OCI-LY7 (cell line): ENCODE data around the gene APOC3. TPM values are rescaled to one million over a fixed set of nuclear protein-coding genes. Genes with fewer than 3 reads are reported as not detected.

Experiments
- BruUV-seq: library from RNA; stranded (reverse); fragments of 400-500 nt; replicated peaks from 2 replicates; lab custom pipeline; 2021; lab: Mats Ljungman, UMichigan
- CTCF ChIA-PET: fragments of 300-600 bp; sonication (Branson Sonifier 250); formaldehyde crosslinking; loops from one replicate; lab custom pipeline; 2022; ENCODE audit warnings: antibody characterized with exemption; ENCODE audit not compliant: unreplicated experiment; lab: Charles Lee
- POLR2A ChIA-PET: fragments of 300-600 bp; sonication (Branson Sonifier 250); formaldehyde crosslinking; loops from one replicate; lab custom pipeline; 2022; ENCODE audit warnings: antibody characterized with exemption; lab: Charles Lee
- DNase-seq: peaks from one replicate; pipeline ENCODE4 v3.0.0-alpha.2; 2015; ENCODE audit warnings: low spot score
- H2AFZ ChIP-seq: fragments of 200-600 bp; sonication (generic), shearing (Covaris generic); 2 replicates; pipeline ENCODE4 v1.6.1; 2014; ENCODE audit warnings: mild to moderate bottlenecking, antibody characterized with exemption, low read length, moderate library complexity
- H3K27ac ChIP-seq: fragments of 200-600 bp; sonication (generic); 2 replicates; pipeline ENCODE4 v1.5.1; 2014; ENCODE audit warnings: mixed run types, low read depth, mild to moderate bottlenecking, moderate library complexity, low read length, inconsistent platforms; ENCODE audit not compliant: poor library complexity, severe bottlenecking
- H3K36me3 ChIP-seq: fragments of 200-600 bp; sonication (generic); 2 replicates; pipeline ENCODE4 v1.6.1; 2014; ENCODE audit warnings: mild to moderate bottlenecking, antibody characterized with exemption, low read length, moderate library complexity, mixed read lengths; ENCODE audit not compliant: insufficient read depth
- H3K4me1 ChIP-seq: fragments of 200-600 bp; sonication (generic); 2 replicates; pipeline ENCODE4 v1.5.1; 2014; ENCODE audit warnings: mild to moderate bottlenecking, low read length; ENCODE audit not compliant: insufficient read depth, poor library complexity, severe bottlenecking
- H3K4me2 ChIP-seq: fragments of 200-600 bp; sonication (generic); 2 replicates; pipeline ENCODE4 v1.6.1; 2014; ENCODE audit warnings: mild to moderate bottlenecking, low read length
- H3K4me3 ChIP-seq: fragments of 200-600 bp; sonication (generic); 2 replicates; pipeline ENCODE4 v1.5.1; 2014; ENCODE audit warnings: mild to moderate bottlenecking, low read depth, low read length; ENCODE audit not compliant: poor library complexity, severe bottlenecking
- H3K79me2 ChIP-seq: fragments of 200-600 bp; sonication (generic); 2 replicates; pipeline ENCODE4 v1.6.1; 2016; ENCODE audit warnings: low read depth, mild to moderate bottlenecking, low read length, moderate library complexity, mixed read lengths; ENCODE audit not compliant: insufficient read depth
- H3K9me2 ChIP-seq: fragments of 200-600 bp; sonication (generic); 2 replicates; pipeline ENCODE4 v1.6.1; 2016; ENCODE audit warnings: mild to moderate bottlenecking, low read length, mixed read lengths; ENCODE audit not compliant: insufficient read depth
- H3K9me3 ChIP-seq: fragments of 200-600 bp; sonication (generic); 2 replicates; pipeline ENCODE4 v1.6.1; 2014; ENCODE audit warnings: mild to moderate bottlenecking, mixed run types, low read length, mixed read lengths
- H4K20me1 ChIP-seq: fragments of 200-600 bp; sonication (generic); 2 replicates; pipeline ENCODE4 v1.6.1; 2014; ENCODE audit warnings: mild to moderate bottlenecking, antibody characterized with exemption, low read length, moderate library complexity, mixed read lengths; ENCODE audit not compliant: insufficient read depth
- CTCF ChIP-seq: fragments of 200-600 bp; sonication (generic); conservative IDR thresholded peaks from 2 replicates; pipeline ENCODE4 v1.5.1; 2014; ENCODE audit warnings: mild to moderate bottlenecking, antibody characterized with exemption, low read length, moderate library complexity, mixed read lengths
- EZH2phosphoT487 ChIP-seq: fragments of 200-600 bp; sonication (generic); IDR thresholded peaks from 2 replicates; pipeline ENCODE4 v1.6.1; 2018; ENCODE audit warnings: low read depth, borderline replicate concordance, mild to moderate bottlenecking, mixed run types, antibody characterized with exemption, low read length, moderate library complexity, mixed read lengths
- intact Hi-C: fragments of 100-400 bp; cut with micrococcal nuclease; formaldehyde crosslinking; loops from one replicate; pipeline ENCODE4 v1.10.0; 2022; ENCODE audit not compliant: unreplicated experiment
- total RNA-seq, 2 experiments: library from RNA; depleted of rRNA in 1 of 2; stranded (reverse); fragments of >200 nt in 1 of 2; shearing (Covaris generic) in 1 of 2; gene quantifications; 2 replicates each; pipeline ENCODE4 v1.2.3, GENCODE V29; 2014 to 2022

Gene APOC3
- total RNA-seq, 2 experiments from 2014 or later = not detected

- ChIA-PET CTCF (no interaction called here), POLR2A (interaction anchor here (1.3 to 2.5 kb wide), 5 partner anchors 9 to 394 kb away, joined by 4 to 19 read pairs (median 6); partner anchors contain the start of genes APOA1 and BUD13)
- Histone ChIP-seq H3K9me2 (no peaks in the 10 kb centered on the region), H3K79me2 (peaks cover 21% of the 10 kb centered on the region), H3K9me3 (no peaks in the 10 kb centered on the region), H4K20me1 (no peaks in the 10 kb centered on the region), H3K36me3 (peaks cover 55% of the 10 kb centered on the region), H3K4me1 (peaks cover 22% of the 10 kb centered on the region), H3K27ac (no peak overlapping the region), H3K4me3 (peak overlapping the region; percentile 90), H2AFZ (no peak overlapping the region), H3K4me2 (peak overlapping the region; percentile 81)
- no peak for DNase-seq
- BruUV-seq = no TSS peak
- TF ChIP-seq EZH2phosphoT487 (no peak), CTCF (no peak)
- intact Hi-C loops = loop anchor here (5.0 kb wide), 1 partner anchor 446 kb away; the partner anchor contains the start of genes PCSK7 and RNF214
Measured at GRCh38 chr11:116786326-116786725, 43.4 kb upstream of the APOC3 start.

- no peaks in the 10 kb centered on the region for H3K9me3 ChIP-seq
- TF ChIP-seq CTCF (no peak), EZH2phosphoT487 (no peak)
- no TSS peak for BruUV-seq
- ChIA-PET CTCF (interaction anchor here (0.6 to 1.2 kb wide), 2 partner anchors 15 to 313 kb away, joined by 3 to 4 read pairs; no protein-coding TSS in a partner anchor), POLR2A (interaction anchor here (0.6 to 2.5 kb wide), 11 partner anchors 10 to 541 kb away, joined by 3 to 19 read pairs (median 5); partner anchors contain the start of genes APOA1, BUD13, CEP164 and PCSK7)
- H3K4me2 ChIP-seq = peak overlapping the region; percentile 81
- peak overlapping the region; percentile 90 for H3K4me3 ChIP-seq
- H3K9me2 ChIP-seq = no peaks in the 10 kb centered on the region
- DNase-seq = no peak
- peaks cover 22% of the 10 kb centered on the region for H3K4me1 ChIP-seq
- H3K36me3 ChIP-seq = peaks cover 48% of the 10 kb centered on the region
- peaks cover 21% of the 10 kb centered on the region for H3K79me2 ChIP-seq
- H3K27ac ChIP-seq = no peak overlapping the region
- H2AFZ ChIP-seq = no peak overlapping the region
- no peaks in the 10 kb centered on the region for H4K20me1 ChIP-seq
- intact Hi-C loops = loop anchor here (5.0 kb wide), 1 partner anchor 445 kb away; the partner anchor contains the start of genes PCSK7 and RNF214
Measured at GRCh38 chr11:116786966-116787365, 42.7 kb upstream of the APOC3 start.

- Histone ChIP-seq H2AFZ (peak overlapping the region; percentile 91; the same call in 1 of the 2 replicates), H4K20me1 (no peaks in the 10 kb centered on the region), H3K4me2 (peak overlapping the region; percentile 81), H3K4me1 (peaks cover 22% of the 10 kb centered on the region), H3K36me3 (peaks cover 44% of the 10 kb centered on the region), H3K9me3 (no peaks in the 10 kb centered on the region), H3K4me3 (peak overlapping the region; percentile 90), H3K27ac (no peak overlapping the region), H3K9me2 (no peaks in the 10 kb centered on the region), H3K79me2 (peaks cover 21% of the 10 kb centered on the region)
- DNase-seq = no peak
- TF ChIP-seq EZH2phosphoT487 (no peak), CTCF (no peak)
- intact Hi-C loops = loop anchor here (5.0 kb wide), 1 partner anchor 445 kb away; the partner anchor contains the start of genes PCSK7 and RNF214
- BruUV-seq = no TSS peak
- ChIA-PET CTCF (interaction anchor here (0.6 to 1.2 kb wide), 3 partner anchors 16 to 312 kb away, joined by 3 to 5 read pairs (median 4); no protein-coding TSS in a partner anchor), POLR2A (interaction anchor here (0.6 to 2.5 kb wide), 14 partner anchors 10 to 540 kb away, joined by 3 to 19 read pairs (median 4); partner anchors contain the start of genes APOA1, BUD13, CEP164 and PCSK7)
Measured at GRCh38 chr11:116787436-116787785, 42.3 kb upstream of the APOC3 start.
